Measurements from ENCODE around the gene TRAPPC14. TPM values are rescaled to one million over a fixed set of nuclear protein-coding genes. Genes with fewer than 3 reads are reported as not detected.

The TRAPPC14 gene
- total and polyA plus RNA-seq, 2 of the 8 experiments (the other 6 are each of a cell fraction or from before 2014, with no cell fraction given): 11.9 to 22.1 TPM

DNA sequence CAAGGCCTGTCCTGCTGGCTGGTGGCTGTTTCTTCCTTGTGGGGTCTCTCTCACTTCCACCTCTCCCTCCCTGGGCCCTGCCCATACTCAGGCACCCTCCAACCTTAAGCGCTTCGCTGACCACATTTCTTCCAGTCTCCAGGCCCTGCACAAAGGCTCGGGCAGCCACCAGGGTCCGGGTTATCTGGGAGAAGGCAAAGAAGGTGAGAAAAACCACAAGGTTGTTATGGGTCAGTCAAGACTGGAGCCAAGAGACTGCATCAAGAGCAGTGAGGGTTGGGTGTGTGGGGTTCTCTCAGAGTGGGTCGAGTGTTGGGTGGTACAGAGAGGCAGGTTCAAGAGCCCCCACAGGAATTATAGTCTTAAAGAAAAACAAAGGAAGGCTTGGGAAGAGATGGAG, 16.1 kb upstream of the TRAPPC14 start (continued):
- TF ChIP-seq SRF (IDR thresholded peaks at IDR 0.05; ENCODE audit: low read depth, low read length) (no peak), MAFK (IDR thresholded peaks at IDR 0.05; ENCODE audit: low read depth, low read length) (no peak)

Measured in H1 (cell line).